B cell (primary cell): ENCODE results near the gene C19orf47. TPM values are rescaled to one million over a fixed set of nuclear protein-coding genes. Genes with fewer than 3 reads are reported as not detected.

Experiments used
- polyA plus RNA-seq: library from polyadenylated mRNA; depleted of rRNA; stranded (reverse); fragments of >200 nt; gene quantifications from 2 replicates; pipeline ENCODE4 v1.2.3, GENCODE V29; 2012
- small RNA-seq: library from RNA; depleted of rRNA; stranded (forward); fragments of <200 nt; gene quantifications from one replicate; pipeline ENCODE3, GENCODE V24; 2012; ENCODE audit warnings: low replicate concordance, low read depth; ENCODE audit not compliant: insufficient read length
- total RNA-seq, 2 donors: library from RNA; stranded (reverse); fragments of 120-200 nt in 1 of 2; gene quantifications; 1 replicate in 1 of 2; 2 replicates in 1 of 2; pipeline versions ENCODE4 v1.2.3 to v1.2.4, GENCODE V29; 2013 to 2022

The C19orf47 gene
- total and polyA plus RNA-seq, 2 donors (not counting 1 experiment from before 2014, with no cell fraction given), result 12.7 to 16.7 TPM

Small RNA genes within 50 kb of the gene (small RNA-seq; reads per million reads assigned to genes)
- gene MIR641 (1.1 reads per million), gene MIR6796 (not detected), gene RF00019 (not detected), gene RNU6-945P (not detected)

Other genes with a start within 250 kb of the C19orf47 start
- 35.9 and 41.6 TPM in 2 replicates for gene MAP3K10, start 157.0 kb downstream of the C19orf47 start, total RNA-seq
- 22.5 and 28.2 TPM in 2 replicates for gene MAP3K10, start 157.0 kb downstream of the C19orf47 start, polyA plus RNA-seq
- not detected in 2 replicates for gene TTC9B, start 130.0 kb downstream of the C19orf47 start, total RNA-seq
- 0.04 TPM in 1 of 2 replicates, not detected in the other for gene TTC9B, start 130.0 kb downstream of the C19orf47 start, polyA plus RNA-seq
- 0.64 and 0.66 TPM in 2 replicates for gene CCNP, start 121.7 kb downstream of the C19orf47 start, total RNA-seq
- gene CCNP, start 121.7 kb downstream of the C19orf47 start, polyA plus RNA-seq, result 0.85 and 1.5 TPM in 2 replicates
- 243 and 248 TPM in 2 replicates for gene AKT2, start 63.1 kb downstream of the C19orf47 start, total RNA-seq
- gene AKT2, start 63.1 kb downstream of the C19orf47 start, polyA plus RNA-seq, result 195 and 221 TPM in 2 replicates
- gene PLD3, start 298 bp upstream of the C19orf47 start, total RNA-seq, result 61.7 and 69.0 TPM in 2 replicates
- gene PLD3, start 298 bp upstream of the C19orf47 start, polyA plus RNA-seq, result 84.8 and 153 TPM in 2 replicates
- 0.20 TPM in 1 of 2 replicates, not detected in the other for gene HIPK4, start 41.8 kb upstream of the C19orf47 start, total RNA-seq
- gene HIPK4, start 41.8 kb upstream of the C19orf47 start, polyA plus RNA-seq, result 0.04 and 0.06 TPM in 2 replicates
- gene PRX, start 65.0 kb upstream of the C19orf47 start, total RNA-seq, result 2.5 and 3.5 TPM in 2 replicates
- gene PRX, start 65.0 kb upstream of the C19orf47 start, polyA plus RNA-seq, result 0.68 and 1.1 TPM in 2 replicates
- gene SERTAD1, start 77.6 kb upstream of the C19orf47 start, total RNA-seq, result 11.9 and 13.6 TPM in 2 replicates
- gene SERTAD1, start 77.6 kb upstream of the C19orf47 start, polyA plus RNA-seq, result 28.4 and 59.4 TPM in 2 replicates
- 39.3 and 41.6 TPM in 2 replicates for gene SERTAD3, start 95.9 kb upstream of the C19orf47 start, total RNA-seq
- 16.4 and 43.9 TPM in 2 replicates for gene SERTAD3, start 95.9 kb upstream of the C19orf47 start, polyA plus RNA-seq
- 11.8 and 14.2 TPM in 2 replicates for gene BLVRB, start 117.3 kb upstream of the C19orf47 start, total RNA-seq
- 16.2 and 23.2 TPM in 2 replicates for gene BLVRB, start 117.3 kb upstream of the C19orf47 start, polyA plus RNA-seq
- gene SPTBN4, start 118.6 kb upstream of the C19orf47 start, total RNA-seq, result 0.56 and 0.67 TPM in 2 replicates
- 0.03 and 0.04 TPM in 2 replicates for gene SPTBN4, start 118.6 kb upstream of the C19orf47 start, polyA plus RNA-seq
- gene SHKBP1, start 228.5 kb upstream of the C19orf47 start, total RNA-seq, result 179 and 192 TPM in 2 replicates
- gene SHKBP1, start 228.5 kb upstream of the C19orf47 start, polyA plus RNA-seq, result 219 and 227 TPM in 2 replicates